H9 (cell line): ENCODE data around the gene GUF1. TPM values are rescaled to one million over a fixed set of nuclear protein-coding genes. Genes with fewer than 3 reads are reported as not detected.
"Not testable (repeated sequence)": the region's sequence is repeated elsewhere in the genome, so short reads cannot be mapped to it uniquely, and the experiment has no call there.

ENCODE experiments used
- DNase-seq: peaks from one replicate; pipeline ENCODE4 v3.0.0-alpha.2; 2017
- H2AFZ ChIP-seq: one replicate; pipeline ENCODE4 v1.6.1; 2013; ENCODE audit warnings: mild to moderate bottlenecking, low read length, control low read depth, moderate library complexity
- H2AK5ac ChIP-seq: 2 replicates; pipeline ENCODE4 v1.6.1; 2013; ENCODE audit warnings: low read length, control low read depth, mixed read lengths; ENCODE audit not compliant: insufficient read length
- H2BK120ac ChIP-seq: one replicate; pipeline ENCODE4 v1.6.1; 2013; ENCODE audit warnings: low read depth, mild to moderate bottlenecking, low read length, control low read depth, inconsistent platforms; ENCODE audit not compliant: poor library complexity, severe bottlenecking
- H2BK12ac ChIP-seq: 2 replicates; pipeline ENCODE4 v1.6.1; 2013; ENCODE audit warnings: low read length, control low read depth, mixed read lengths, low read depth; ENCODE audit not compliant: insufficient read length
- H2BK15ac ChIP-seq: 2 replicates; pipeline ENCODE4 v1.6.1; 2013; ENCODE audit warnings: low read depth, low read length, control low read depth
- H2BK20ac ChIP-seq: one replicate; pipeline ENCODE4 v1.6.1; 2013; ENCODE audit warnings: low read depth, mild to moderate bottlenecking, low read length, control low read depth, inconsistent platforms; ENCODE audit not compliant: poor library complexity, severe bottlenecking
- H2BK5ac ChIP-seq: 2 replicates; pipeline ENCODE4 v1.6.1; 2013; ENCODE audit warnings: low read length, control low read depth, mixed read lengths; ENCODE audit not compliant: insufficient read length
- H3K14ac ChIP-seq: 2 replicates; pipeline ENCODE4 v1.6.1; 2013; ENCODE audit warnings: low read length, control low read depth; ENCODE audit not compliant: insufficient read depth
- H3K18ac ChIP-seq: 2 replicates; pipeline ENCODE4 v1.6.1; 2013; ENCODE audit warnings: low read depth, mild to moderate bottlenecking, mixed read lengths, low read length, control low read depth; ENCODE audit not compliant: insufficient read length
- H3K23ac ChIP-seq: 2 replicates; pipeline ENCODE4 v1.6.1; 2013; ENCODE audit warnings: low read length, control low read depth, mixed read lengths, low read depth; ENCODE audit not compliant: insufficient read length
- H3K23me2 ChIP-seq: 2 replicates; pipeline ENCODE4 v1.6.1; 2013; ENCODE audit warnings: low read depth, mild to moderate bottlenecking, mixed read lengths, low read length, control low read depth; ENCODE audit not compliant: insufficient read length, poor library complexity, severe bottlenecking
- H3K27ac ChIP-seq: 2 replicates; pipeline ENCODE4 v1.5.1; 2013; ENCODE audit warnings: low read length, control low read depth, mixed read lengths, low read depth; ENCODE audit not compliant: insufficient read length
- H3K27me3 ChIP-seq: 2 replicates; pipeline ENCODE4 v1.6.1; 2013; ENCODE audit warnings: low read length, control low read depth, inconsistent platforms; ENCODE audit not compliant: insufficient read depth
- H3K4ac ChIP-seq: 2 replicates; pipeline ENCODE4 v1.6.1; 2013; ENCODE audit warnings: low read depth, mild to moderate bottlenecking, control low read depth, inconsistent platforms, low read length, moderate library complexity
- H3K4me1 ChIP-seq: 2 replicates; pipeline ENCODE4 v1.6.1; 2013; ENCODE audit warnings: low read length, control low read depth, inconsistent platforms; ENCODE audit not compliant: insufficient read depth
- H3K4me2 ChIP-seq: 2 replicates; pipeline ENCODE4 v1.6.1; 2013; ENCODE audit warnings: low read length, control low read depth, mixed read lengths; ENCODE audit not compliant: insufficient read length, insufficient read depth
- H3K56ac ChIP-seq: 2 replicates; pipeline ENCODE4 v1.6.1; 2013; ENCODE audit warnings: low read depth, mild to moderate bottlenecking, mixed read lengths, low read length, control low read depth; ENCODE audit not compliant: insufficient read length
- H3K79me1 ChIP-seq: 2 replicates; pipeline ENCODE4 v1.6.1; 2013; ENCODE audit warnings: low read depth, mild to moderate bottlenecking, moderate library complexity, low read length, control low read depth, inconsistent platforms; ENCODE audit not compliant: insufficient read depth, poor library complexity, severe bottlenecking
- H3K79me2 ChIP-seq: 2 replicates; pipeline ENCODE4 v1.6.1; 2013; ENCODE audit warnings: low read length, control low read depth, inconsistent platforms; ENCODE audit not compliant: insufficient read depth
- H3K9ac ChIP-seq: 2 replicates; pipeline ENCODE4 v1.6.1; 2013; ENCODE audit warnings: low read length, control low read depth, mixed read lengths; ENCODE audit not compliant: insufficient read length; ENCODE audit errors: extremely low read depth
- H3K9me3 ChIP-seq: one replicate; pipeline ENCODE4 v1.6.1; 2013; ENCODE audit warnings: low read depth, low read length, inconsistent platforms; ENCODE audit not compliant: control insufficient read depth
- H3T11ph ChIP-seq: one replicate; pipeline ENCODE4 v1.6.1; 2013; ENCODE audit warnings: mild to moderate bottlenecking, low read length, control low read depth, inconsistent platforms
- H4K20me1 ChIP-seq: one replicate; pipeline ENCODE4 v1.6.1; 2013; ENCODE audit not compliant: control insufficient read depth, insufficient read length, insufficient read depth
- H4K5ac ChIP-seq: 2 replicates; pipeline ENCODE4 v1.6.1; 2013; ENCODE audit warnings: low read depth, mild to moderate bottlenecking, mixed read lengths, low read length, control low read depth; ENCODE audit not compliant: insufficient read length
- H4K8ac ChIP-seq: replicated peaks from 2 replicates; pipeline ENCODE4 v1.6.1; 2013; ENCODE audit warnings: low read length, control low read depth, mixed read lengths, low read depth; ENCODE audit not compliant: insufficient read length
- H4K91ac ChIP-seq: 2 replicates; pipeline ENCODE4 v1.6.1; 2013; ENCODE audit warnings: low read depth, mild to moderate bottlenecking, moderate library complexity, mixed read lengths, low read length, control low read depth; ENCODE audit not compliant: insufficient read length
- H3K27ac Mint-ChIP-seq, 3 experiments: 2 replicates in 2 of 3; 3 replicates in 1 of 3; pipeline ENCODE4 v1.8.0; 2020 to 2021; ENCODE audit warnings: mixed read lengths in 3 of 3, mild to moderate bottlenecking in 1 of 3, moderate library complexity in 1 of 3
- H3K27me3 Mint-ChIP-seq: 2 replicates; pipeline ENCODE4 v1.8.0; 2021; ENCODE audit warnings: low read depth, mild to moderate bottlenecking, moderate library complexity, mixed read lengths
- H3K36me3 Mint-ChIP-seq, 3 experiments: 2 replicates in 2 of 3; 3 replicates in 1 of 3; pipeline ENCODE4 v1.8.0; 2020 to 2021; ENCODE audit warnings: low read depth in 3 of 3, mixed read lengths in 3 of 3; ENCODE audit not compliant: insufficient read depth in 1 of 3
- H3K4me1 Mint-ChIP-seq, 2 experiments: 2 replicates each; pipeline ENCODE4 v1.8.0; 2020; ENCODE audit warnings: mixed read lengths in 2 of 2
- H3K4me3 Mint-ChIP-seq, 2 experiments: 2 replicates in 1 of 2; 3 replicates in 1 of 2; pipeline ENCODE4 v1.8.0; 2020 to 2021; ENCODE audit warnings: mild to moderate bottlenecking in 2 of 2, mixed read lengths in 2 of 2, moderate library complexity in 1 of 2
- H3K9me3 Mint-ChIP-seq, 2 experiments: 2 replicates in 1 of 2; 3 replicates in 1 of 2; pipeline ENCODE4 v1.8.0; 2020; ENCODE audit warnings: mild to moderate bottlenecking in 2 of 2, mixed read lengths in 2 of 2, moderate library complexity in 1 of 2
- WGBS: extraction: QIAGEN DNeasy Blood & Tissue Kit; methylation state at CpG from one replicate; pipeline ENCODE4 v1.1.7; 2013; ENCODE audit warnings: missing lambda C conversion rate, low lambda C conversion rate, mixed read lengths; ENCODE audit not compliant: insufficient read length; ENCODE audit errors: extremely low coverage; 5-methylcytosine and 5-hydroxymethylcytosine counted together
- total RNA-seq: library from RNA; stranded (reverse); gene quantifications from 2 replicates; pipeline ENCODE4 v1.2.1, GENCODE V29; 2021
- TF ChIP-seq, protein P1 (sequence below): fragments of 200-600 bp; sonication (generic); conservative IDR thresholded peaks from 3 replicates; pipeline ENCODE4 v1.8.0; 2021; ENCODE audit warnings: antibody characterized with exemption, mild to moderate bottlenecking

Gene GUF1
- total RNA-seq, 1 experiment from 2014 or later, result 38.6 TPM

DNA sequence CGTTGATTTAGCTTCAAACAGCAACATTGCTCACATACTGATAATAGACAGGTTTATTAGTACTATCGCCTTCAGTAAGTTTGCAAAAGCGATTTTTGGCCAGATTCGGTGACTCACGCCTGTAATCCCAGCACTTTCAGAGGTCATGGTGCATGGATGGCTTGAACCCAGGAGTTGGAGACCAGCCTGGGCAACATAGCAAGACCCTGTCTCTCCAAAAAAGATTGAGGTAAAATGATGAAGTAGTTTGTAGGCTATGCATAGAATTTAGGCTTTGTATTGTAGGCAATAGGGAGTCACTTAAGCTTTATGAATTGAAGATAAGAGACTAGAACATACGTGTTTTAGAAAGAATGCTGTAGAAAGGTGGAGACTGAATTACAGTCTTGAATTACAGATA lies 49.3 kb downstream of the GUF1 start:
- H3K27ac ChIP-seq, result no peak overlapping the region
- no peak overlapping the region for H3K18ac ChIP-seq
- no peaks in the 10 kb centered on the region for H3K79me1 ChIP-seq
- no peak overlapping the region for H2BK5ac ChIP-seq
- H3K23ac ChIP-seq, result no peak overlapping the region
- Mint-ChIP-seq H3K4me3 (no peak overlapping the region), H3K4me1 (peaks cover 19 to 20% of the 10 kb centered on the region in 2 experiments), H3K27ac (no peak overlapping the region), H3K9me3 (no peaks in the 10 kb centered on the region), H3K36me3 (no peaks in the 10 kb centered on the region; a peak in 1 of 7 replicates), H3K27me3 (peaks cover 25% of the 10 kb centered on the region)
- H3K14ac ChIP-seq, result no peak overlapping the region
- no peak overlapping the region for H2AK5ac ChIP-seq
- TF ChIP-seq, protein P1, sequence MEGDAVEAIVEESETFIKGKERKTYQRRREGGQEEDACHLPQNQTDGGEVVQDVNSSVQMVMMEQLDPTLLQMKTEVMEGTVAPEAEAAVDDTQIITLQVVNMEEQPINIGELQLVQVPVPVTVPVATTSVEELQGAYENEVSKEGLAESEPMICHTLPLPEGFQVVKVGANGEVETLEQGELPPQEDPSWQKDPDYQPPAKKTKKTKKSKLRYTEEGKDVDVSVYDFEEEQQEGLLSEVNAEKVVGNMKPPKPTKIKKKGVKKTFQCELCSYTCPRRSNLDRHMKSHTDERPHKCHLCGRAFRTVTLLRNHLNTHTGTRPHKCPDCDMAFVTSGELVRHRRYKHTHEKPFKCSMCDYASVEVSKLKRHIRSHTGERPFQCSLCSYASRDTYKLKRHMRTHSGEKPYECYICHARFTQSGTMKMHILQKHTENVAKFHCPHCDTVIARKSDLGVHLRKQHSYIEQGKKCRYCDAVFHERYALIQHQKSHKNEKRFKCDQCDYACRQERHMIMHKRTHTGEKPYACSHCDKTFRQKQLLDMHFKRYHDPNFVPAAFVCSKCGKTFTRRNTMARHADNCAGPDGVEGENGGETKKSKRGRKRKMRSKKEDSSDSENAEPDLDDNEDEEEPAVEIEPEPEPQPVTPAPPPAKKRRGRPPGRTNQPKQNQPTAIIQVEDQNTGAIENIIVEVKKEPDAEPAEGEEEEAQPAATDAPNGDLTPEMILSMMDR, result no peak
- H3K79me2 ChIP-seq, result no peaks in the 10 kb centered on the region; the same call in 1 of the 2 replicates
- no peak overlapping the region for H3K9ac ChIP-seq
- H3K4me2 ChIP-seq, result no peak overlapping the region
- no peak overlapping the region for H2BK120ac ChIP-seq
- no peak overlapping the region for H3T11ph ChIP-seq
- H2AFZ ChIP-seq, result no peak overlapping the region
- no CpG with 5 or more reads among the region's 6 CpGs for WGBS
- H3K56ac ChIP-seq, result no peak overlapping the region
- no peaks in the 10 kb centered on the region for H4K20me1 ChIP-seq
- H4K8ac ChIP-seq, result no peak overlapping the region
- H3K4ac ChIP-seq, result no peak overlapping the region
- peaks cover 8% of the 10 kb centered on the region for H3K23me2 ChIP-seq
- no peak overlapping the region for H4K5ac ChIP-seq
- H4K91ac ChIP-seq, result no peak overlapping the region
- no peaks in the 10 kb centered on the region for H3K9me3 ChIP-seq
- H3K4me1 ChIP-seq, result no peaks in the 10 kb centered on the region
- no peak overlapping the region for H2BK15ac ChIP-seq
- no peak overlapping the region for H2BK20ac ChIP-seq
- no peak for DNase-seq
- peaks cover 3% of the 10 kb centered on the region; the same call in 1 of the 2 replicates for H3K27me3 ChIP-seq
- no peak overlapping the region for H2BK12ac ChIP-seq

DNA sequence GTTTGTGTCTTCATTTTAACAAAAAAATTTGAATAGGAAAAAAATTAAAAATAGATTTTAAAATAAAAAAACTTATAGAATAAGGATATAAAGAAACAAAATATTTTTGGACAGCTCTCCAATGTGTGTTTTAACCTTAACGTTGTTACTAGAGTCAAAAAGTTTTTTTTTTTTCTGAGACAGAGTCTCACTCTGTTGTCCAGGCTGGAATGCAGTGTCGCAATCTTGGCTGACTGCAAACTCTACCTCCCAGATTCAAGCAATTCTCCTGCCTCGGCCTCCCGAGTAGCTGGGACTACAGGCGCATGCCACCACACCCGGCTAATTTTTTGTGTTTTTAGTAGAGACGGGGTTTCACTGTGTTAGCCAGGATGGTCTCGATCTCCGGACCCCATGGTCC lies 50.5 kb downstream of the GUF1 start:
- WGBS, result no CpG with 5 or more reads among the region's 9 CpGs
- H3K56ac ChIP-seq, H3K79me1 ChIP-seq, H3K9me3 Mint-ChIP-seq, H3K4me1 ChIP-seq, DNase-seq, H4K20me1 ChIP-seq, H3K23me2 ChIP-seq, H2BK120ac ChIP-seq, H3K4ac ChIP-seq, H3K79me2 ChIP-seq, H3K18ac ChIP-seq, H4K5ac ChIP-seq, H2BK15ac ChIP-seq, H3K27me3 ChIP-seq, H2AFZ ChIP-seq, H3K4me2 ChIP-seq, H3K14ac ChIP-seq, H2AK5ac ChIP-seq, H4K91ac ChIP-seq, H3K27ac Mint-ChIP-seq, H2BK20ac ChIP-seq, H3K36me3 Mint-ChIP-seq, H3K27ac ChIP-seq, H3K9ac ChIP-seq, H2BK5ac ChIP-seq, H4K8ac ChIP-seq, H2BK12ac ChIP-seq, H3K9me3 ChIP-seq, H3K23ac ChIP-seq, H3K4me3 Mint-ChIP-seq, H3T11ph ChIP-seq: not testable (repeated sequence)
- Mint-ChIP-seq H3K27me3 (peaks cover 25% of the 10 kb centered on the region), H3K4me1 (peaks cover 19 to 20% of the 10 kb centered on the region in 2 experiments)
